Measurements from ENCODE around the gene FBXO39.

The FBXO39 gene

GRCh38 chr17:6780001-6780400 lies 4.0 kb downstream of the FBXO39 start:
- Histone ChIP-seq H3K4me3 (replicated peaks; ENCODE audit: low read depth, low read length) (no peak overlapping the region), H3K27me3 (replicated peaks; ENCODE audit: control insufficient read depth, insufficient read depth, low read length) (no peaks in the 10 kb centered on the region; the same call in 1 of the 2 replicates), H3K36me3 (ENCODE audit: control insufficient read depth, insufficient read depth, low read length) (no peaks in the 10 kb centered on the region)
- TF ChIP-seq CTCF (IDR thresholded peaks at IDR 0.05; ENCODE audit: insufficient read depth, low read length, poor library complexity, severe bottlenecking) = no peak
- DNase-seq (ENCODE audit: extremely low read depth, insufficient read length) = no peak

GRCh38 chr17:6780886-6781285 lies 4.9 kb downstream of the FBXO39 start:
- Histone ChIP-seq H3K4me3 (replicated peaks; ENCODE audit: low read depth, low read length) (no peak overlapping the region), H3K27me3 (replicated peaks; ENCODE audit: control insufficient read depth, insufficient read depth, low read length) (no peaks in the 10 kb centered on the region; the same call in 1 of the 2 replicates), H3K36me3 (ENCODE audit: control insufficient read depth, insufficient read depth, low read length) (no peaks in the 10 kb centered on the region)
- no peak for TF ChIP-seq CTCF (IDR thresholded peaks at IDR 0.05; ENCODE audit: insufficient read depth, low read length, poor library complexity, severe bottlenecking)
- no peak for DNase-seq (ENCODE audit: extremely low read depth, insufficient read length)

GRCh38 chr17:6782244-6782643 lies 6.2 kb downstream of the FBXO39 start:
- Histone ChIP-seq H3K4me3 (replicated peaks; ENCODE audit: low read depth, low read length) (no peak overlapping the region), H3K36me3 (ENCODE audit: control insufficient read depth, insufficient read depth, low read length) (no peaks in the 10 kb centered on the region), H3K27me3 (replicated peaks; ENCODE audit: control insufficient read depth, insufficient read depth, low read length) (no peaks in the 10 kb centered on the region; the same call in 1 of the 2 replicates)
- no peak for DNase-seq (ENCODE audit: extremely low read depth, insufficient read length)
- no peak for TF ChIP-seq CTCF (IDR thresholded peaks at IDR 0.05; ENCODE audit: insufficient read depth, low read length, poor library complexity, severe bottlenecking)

GRCh38 chr17:6786618-6787017 lies 10.6 kb downstream of the FBXO39 start:
- no peaks in the 10 kb centered on the region; the same call in 1 of the 2 replicates for H3K27me3 ChIP-seq (replicated peaks; ENCODE audit: control insufficient read depth, insufficient read depth, low read length)
- DNase-seq (ENCODE audit: extremely low read depth, insufficient read length) = no peak
- no peak for TF ChIP-seq CTCF (IDR thresholded peaks at IDR 0.05; ENCODE audit: insufficient read depth, low read length, poor library complexity, severe bottlenecking)
- H3K4me3 ChIP-seq (replicated peaks; ENCODE audit: low read depth, low read length) = no peak overlapping the region
- no peaks in the 10 kb centered on the region for H3K36me3 ChIP-seq (ENCODE audit: control insufficient read depth, insufficient read depth, low read length)

- TF ChIP-seq CTCF (IDR thresholded peaks at IDR 0.05; ENCODE audit: insufficient read depth, low read length, poor library complexity, severe bottlenecking) = no peak
- Histone ChIP-seq H3K4me3 (replicated peaks; ENCODE audit: low read depth, low read length) (no peak overlapping the region), H3K36me3 (ENCODE audit: control insufficient read depth, insufficient read depth, low read length) (no peaks in the 10 kb centered on the region), H3K27me3 (replicated peaks; ENCODE audit: control insufficient read depth, insufficient read depth, low read length) (no peaks in the 10 kb centered on the region; the same call in 1 of the 2 replicates)
- DNase-seq (ENCODE audit: extremely low read depth, insufficient read length) = no peak
These were observed 11.2 kb downstream of the FBXO39 start for GRCh38 chr17:6787081-6787693.

- no peak for TF ChIP-seq CTCF (IDR thresholded peaks at IDR 0.05; ENCODE audit: insufficient read depth, low read length, poor library complexity, severe bottlenecking)
- Histone ChIP-seq H3K36me3 (ENCODE audit: control insufficient read depth, insufficient read depth, low read length) (no peaks in the 10 kb centered on the region), H3K27me3 (replicated peaks; ENCODE audit: control insufficient read depth, insufficient read depth, low read length) (no peaks in the 10 kb centered on the region; the same call in 1 of the 2 replicates), H3K4me3 (replicated peaks; ENCODE audit: low read depth, low read length) (no peak overlapping the region)
- no peak for DNase-seq (ENCODE audit: extremely low read depth, insufficient read length)
These were observed 13.1 kb downstream of the FBXO39 start for GRCh38 chr17:6789146-6789545.

All from GM06990 (cell line).